ENCODE measurements around the gene ASMTL.

DNA sequence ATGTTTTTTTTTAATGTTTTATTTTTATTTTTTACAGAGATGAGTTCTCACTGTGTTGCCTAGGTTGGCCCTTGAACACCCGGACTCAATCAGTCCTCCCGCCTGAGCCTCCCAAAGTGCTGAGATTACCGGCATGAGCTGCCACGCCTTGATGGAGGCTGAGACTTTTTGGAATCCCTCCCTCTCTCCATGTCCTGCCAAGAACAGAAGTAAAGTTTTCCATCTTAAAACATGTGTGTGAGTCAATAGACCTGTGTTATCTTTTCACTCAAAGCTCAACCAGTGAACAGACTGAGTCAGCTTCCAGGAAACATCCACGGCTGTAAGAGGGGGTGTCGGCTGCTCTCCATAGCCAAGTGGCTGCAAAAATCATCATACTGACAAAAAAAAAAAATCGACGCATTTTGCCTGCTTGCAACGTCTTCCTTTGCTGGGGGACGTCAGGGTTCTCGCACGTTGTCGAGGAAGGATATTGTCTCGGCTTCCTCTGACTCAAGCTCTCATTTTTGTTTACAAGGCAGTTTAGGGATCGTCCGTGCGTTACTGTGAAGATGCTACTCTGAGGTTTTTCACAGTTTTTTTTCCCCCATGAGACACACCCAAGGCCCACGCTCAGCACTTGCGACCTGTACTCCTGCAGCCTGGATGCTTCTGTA lies 10.0 kb upstream of the ASMTL start:
- TF ChIP-seq, protein P1, sequence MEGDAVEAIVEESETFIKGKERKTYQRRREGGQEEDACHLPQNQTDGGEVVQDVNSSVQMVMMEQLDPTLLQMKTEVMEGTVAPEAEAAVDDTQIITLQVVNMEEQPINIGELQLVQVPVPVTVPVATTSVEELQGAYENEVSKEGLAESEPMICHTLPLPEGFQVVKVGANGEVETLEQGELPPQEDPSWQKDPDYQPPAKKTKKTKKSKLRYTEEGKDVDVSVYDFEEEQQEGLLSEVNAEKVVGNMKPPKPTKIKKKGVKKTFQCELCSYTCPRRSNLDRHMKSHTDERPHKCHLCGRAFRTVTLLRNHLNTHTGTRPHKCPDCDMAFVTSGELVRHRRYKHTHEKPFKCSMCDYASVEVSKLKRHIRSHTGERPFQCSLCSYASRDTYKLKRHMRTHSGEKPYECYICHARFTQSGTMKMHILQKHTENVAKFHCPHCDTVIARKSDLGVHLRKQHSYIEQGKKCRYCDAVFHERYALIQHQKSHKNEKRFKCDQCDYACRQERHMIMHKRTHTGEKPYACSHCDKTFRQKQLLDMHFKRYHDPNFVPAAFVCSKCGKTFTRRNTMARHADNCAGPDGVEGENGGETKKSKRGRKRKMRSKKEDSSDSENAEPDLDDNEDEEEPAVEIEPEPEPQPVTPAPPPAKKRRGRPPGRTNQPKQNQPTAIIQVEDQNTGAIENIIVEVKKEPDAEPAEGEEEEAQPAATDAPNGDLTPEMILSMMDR (IDR thresholded peaks at IDR 0.05) = no peak
- TF ChIP-seq EZH2 (IDR thresholded peaks at IDR 0.05) (no peak), EZH2phosphoT487 (IDR thresholded peaks at IDR 0.05) (no peak)
